Measurements from ENCODE around the gene PARG.
"Not testable (repeated sequence)": the region's sequence is repeated elsewhere in the genome, so short reads cannot be mapped to it uniquely, and the experiment has no call there.

PARG gene

GRCh38 chr10:49941447-49942338 is at the start of gene PARG, which contains the start of gene TIMM23B:
Gene PARG, minus strand, starts transcription at chr10:49942027. Its CDS starts 302 bp downstream, at chr10:49941725.
Gene TIMM23B, plus strand, starts transcription at chr10:49942053. Its CDS starts 142 bp downstream, at chr10:49942195.
- DNase-seq = peak; percentile 87

GRCh38 chr10:49988376-49988775 is 46.5 kb upstream of the PARG start, which contains the start of gene AGAP6:
Gene AGAP6, plus strand, starts transcription at chr10:49988406. Its CDS starts 310 bp downstream, at chr10:49988716.
- not testable (repeated sequence) for DNase-seq

GRCh38 chr10:49987207-49987606 is 45.4 kb upstream of the PARG start:
- DNase-seq = not testable (repeated sequence)

- DNase-seq = not testable (repeated sequence)
These were observed 35.9 kb upstream of the PARG start for GRCh38 chr10:49977756-49978155.

- not testable (repeated sequence) for DNase-seq
These were observed 30.3 kb upstream of the PARG start for GRCh38 chr10:49972094-49972493.

GRCh38 chr10:49971466-49971865 is 29.6 kb upstream of the PARG start:
- DNase-seq = not testable (repeated sequence)

- DNase-seq = not testable (repeated sequence)
These were observed 28.6 kb upstream of the PARG start for GRCh38 chr10:49970331-49970857.

GRCh38 chr10:49953122-49953521 is 11.3 kb upstream of the PARG start:
- not testable (repeated sequence) for DNase-seq

GRCh38 chr10:49952006-49952405 is 10.2 kb upstream of the PARG start:
- not testable (repeated sequence) for DNase-seq

GRCh38 chr10:49948737-49949136 is 6.9 kb upstream of the PARG start:
- not testable (repeated sequence) for DNase-seq

- DNase-seq = not testable (repeated sequence)
These were observed 6.3 kb upstream of the PARG start for GRCh38 chr10:49948142-49948541.

- not testable (repeated sequence) for DNase-seq
These were observed 1.8 kb upstream of the PARG start for GRCh38 chr10:49943607-49944006.

- DNase-seq = not testable (repeated sequence)
These were observed 495 bp upstream of the PARG start for GRCh38 chr10:49942339-49942705.

- not testable (repeated sequence) for DNase-seq
These were observed 9.7 kb downstream of the PARG start for GRCh38 chr10:49931959-49932728.

GRCh38 chr10:49931276-49931675 is 10.6 kb downstream of the PARG start:
- not testable (repeated sequence) for DNase-seq

- DNase-seq = not testable (repeated sequence)
These were observed 18.3 kb downstream of the PARG start for GRCh38 chr10:49923572-49923971.

- DNase-seq = not testable (repeated sequence)
These were observed 19.8 kb downstream of the PARG start for GRCh38 chr10:49922041-49922440.

GRCh38 chr10:49917927-49918326 is 23.9 kb downstream of the PARG start:
- DNase-seq = not testable (repeated sequence)

GRCh38 chr10:49916451-49916850 is 25.4 kb downstream of the PARG start:
- DNase-seq = not testable (repeated sequence)

- DNase-seq = not testable (repeated sequence)
These were observed 31.5 kb downstream of the PARG start for GRCh38 chr10:49910295-49910694.

- DNase-seq = peak; percentile 12
These were observed 33.3 kb downstream of the PARG start for GRCh38 chr10:49908290-49909080.

- DNase-seq = not testable (repeated sequence)
These were observed 38.0 kb downstream of the PARG start for GRCh38 chr10:49903829-49904228.

Data from NCI-H226 (cell line).